ENCODE data around the gene COBL. TPM values are rescaled to one million over a fixed set of nuclear protein-coding genes. Genes with fewer than 3 reads are reported as not detected.

COBL gene
- total RNA-seq, 4 donors from 2014 or later: 14.3 to 19.3 (median 15.9) TPM

DNA sequence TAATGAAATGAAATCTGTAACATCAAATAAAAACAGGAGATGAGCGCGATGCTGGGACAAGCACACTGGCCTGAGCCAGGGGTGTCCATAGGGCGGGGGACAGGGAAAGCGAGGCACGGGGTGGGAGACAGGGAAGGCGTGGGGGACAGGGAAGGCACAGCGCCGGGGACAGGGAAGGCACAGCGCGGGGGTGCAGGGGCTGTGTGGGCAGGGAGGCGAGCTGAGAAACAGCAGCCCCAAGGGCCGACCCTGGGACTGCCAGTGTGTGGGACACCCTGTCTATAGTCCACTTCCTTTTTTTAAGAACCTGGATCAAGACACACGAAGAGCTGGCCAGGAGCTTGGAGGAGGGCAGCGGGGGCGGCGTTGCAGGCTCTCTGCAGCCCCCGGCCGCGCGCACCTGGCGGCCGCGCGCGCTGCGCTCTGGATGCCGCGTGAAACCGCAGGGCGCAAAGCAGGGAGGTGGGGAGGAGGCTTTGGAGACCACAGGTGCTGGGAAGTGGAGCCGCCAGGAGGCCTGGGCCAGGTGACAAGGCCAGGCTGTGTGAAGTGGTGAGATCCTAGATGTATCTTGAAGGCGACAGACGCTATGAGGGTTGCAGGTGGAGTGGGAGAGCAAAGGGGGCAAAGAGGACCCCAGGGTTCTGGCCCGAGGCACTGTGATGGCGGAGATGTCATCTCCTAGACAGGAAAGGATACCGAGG lies 157.7 kb downstream of the COBL start:
- Histone ChIP-seq H3K27me3 (no peaks in the 10 kb centered on the region), H3K4me1 (no peaks in the 10 kb centered on the region), H3K4me3 (replicated peaks in 1 of 3) (no peak overlapping the region), H3K27ac (no peak overlapping the region), H3K36me3 (no peaks in the 10 kb centered on the region), H3K9me3 (no peaks in the 10 kb centered on the region)
- no peak for TF ChIP-seq POLR2A (IDR thresholded peaks at IDR 0.05)
- TF ChIP-seq, protein P1, sequence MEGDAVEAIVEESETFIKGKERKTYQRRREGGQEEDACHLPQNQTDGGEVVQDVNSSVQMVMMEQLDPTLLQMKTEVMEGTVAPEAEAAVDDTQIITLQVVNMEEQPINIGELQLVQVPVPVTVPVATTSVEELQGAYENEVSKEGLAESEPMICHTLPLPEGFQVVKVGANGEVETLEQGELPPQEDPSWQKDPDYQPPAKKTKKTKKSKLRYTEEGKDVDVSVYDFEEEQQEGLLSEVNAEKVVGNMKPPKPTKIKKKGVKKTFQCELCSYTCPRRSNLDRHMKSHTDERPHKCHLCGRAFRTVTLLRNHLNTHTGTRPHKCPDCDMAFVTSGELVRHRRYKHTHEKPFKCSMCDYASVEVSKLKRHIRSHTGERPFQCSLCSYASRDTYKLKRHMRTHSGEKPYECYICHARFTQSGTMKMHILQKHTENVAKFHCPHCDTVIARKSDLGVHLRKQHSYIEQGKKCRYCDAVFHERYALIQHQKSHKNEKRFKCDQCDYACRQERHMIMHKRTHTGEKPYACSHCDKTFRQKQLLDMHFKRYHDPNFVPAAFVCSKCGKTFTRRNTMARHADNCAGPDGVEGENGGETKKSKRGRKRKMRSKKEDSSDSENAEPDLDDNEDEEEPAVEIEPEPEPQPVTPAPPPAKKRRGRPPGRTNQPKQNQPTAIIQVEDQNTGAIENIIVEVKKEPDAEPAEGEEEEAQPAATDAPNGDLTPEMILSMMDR (IDR thresholded peaks at IDR 0.05): no peak
- intact Hi-C loops (cut with DNase I): loop anchor here (10.0 kb wide), 2 partner anchors 684 to 1064 kb away; partner anchors contain the start of gene ZPBP
- 60 to 63% methylated on average over 34 to 35 of the region's 36 CpGs for WGBS, 2 donors
- DNase-seq: no peak

DNA sequence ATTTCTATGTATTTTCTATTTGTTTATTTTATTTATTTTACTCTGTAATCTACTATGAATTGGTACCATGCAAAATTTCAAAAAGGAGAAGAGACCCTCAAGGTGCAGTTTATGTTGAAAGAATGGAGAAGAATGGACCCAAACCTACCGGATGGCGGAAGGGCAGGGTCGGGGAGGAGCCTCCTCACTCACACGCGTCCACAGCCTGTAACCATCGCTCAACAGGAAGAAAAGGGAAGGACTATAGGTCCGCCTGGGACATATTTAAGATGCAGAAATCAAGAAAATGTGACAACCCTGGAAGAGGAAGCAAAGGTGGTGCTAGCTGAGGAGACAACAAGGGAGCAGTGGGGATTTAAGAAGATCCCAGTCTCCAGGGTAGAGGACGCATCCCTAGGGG lies 158.4 kb downstream of the COBL start:
- DNase-seq: no peak
- Histone ChIP-seq H3K4me3 (replicated peaks in 1 of 3) (no peak overlapping the region), H3K9me3 (no peaks in the 10 kb centered on the region), H3K4me1 (no peaks in the 10 kb centered on the region), H3K27ac (no peak overlapping the region), H3K27me3 (no peaks in the 10 kb centered on the region), H3K36me3 (no peaks in the 10 kb centered on the region)
- WGBS, 2 donors: 62 to 67% methylated on average over 8 of the region's 8 CpGs
- TF ChIP-seq, protein P1 (IDR thresholded peaks at IDR 0.05): no peak
- TF ChIP-seq POLR2A (IDR thresholded peaks at IDR 0.05): no peak
- intact Hi-C loops (cut with DNase I): loop anchor here (10.0 kb wide), 2 partner anchors 683 to 1063 kb away; partner anchors contain the start of gene ZPBP

DNA sequence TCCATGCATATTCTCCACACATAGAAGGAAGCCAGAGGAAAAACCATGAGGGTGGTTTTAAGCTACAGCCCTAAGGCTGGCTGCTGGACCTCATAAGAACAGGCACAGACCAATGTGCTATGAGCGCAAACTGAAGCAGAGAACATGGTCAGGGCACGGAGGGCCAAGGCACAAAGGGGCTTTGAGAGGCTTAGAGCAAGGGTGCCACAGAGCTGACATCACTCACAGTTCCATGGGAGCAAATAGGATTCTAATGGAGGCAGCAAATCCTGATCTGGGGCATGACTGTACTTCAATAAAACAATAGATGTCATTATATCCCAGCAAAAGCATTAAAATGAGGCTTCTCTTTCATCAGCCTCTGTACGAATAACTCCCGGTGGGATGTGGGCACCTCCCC lies 162.4 kb downstream of the COBL start:
- no peak for TF ChIP-seq POLR2A (IDR thresholded peaks at IDR 0.05)
- TF ChIP-seq, protein P1 (IDR thresholded peaks at IDR 0.05): no peak
- 86 to 89% methylated on average over 4 of the region's 4 CpGs for WGBS, 2 donors
- no peak overlapping the region for H3K27ac ChIP-seq

DNA sequence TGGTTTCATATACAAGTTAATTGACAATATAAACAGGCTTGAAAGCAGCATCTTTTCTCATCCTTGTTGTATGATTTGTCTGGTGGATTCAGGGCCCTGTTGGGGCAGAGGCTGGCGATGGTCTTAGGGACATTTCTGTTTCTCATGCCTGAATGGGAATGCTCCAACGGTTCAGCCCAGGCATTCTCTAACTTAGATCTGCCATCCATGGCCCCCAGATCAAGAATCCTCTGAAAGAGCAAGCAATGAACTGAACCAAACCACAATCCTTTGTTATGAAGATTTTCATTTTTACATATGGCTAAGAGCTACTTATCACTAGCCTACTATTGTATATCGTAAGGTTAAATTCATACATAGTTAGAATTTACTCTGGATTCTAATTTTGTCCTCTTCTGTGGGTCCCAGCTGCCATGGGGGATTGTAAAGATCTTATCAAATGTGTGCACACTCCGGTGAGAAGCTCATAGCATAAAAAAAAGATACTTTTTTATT lies 163.9 kb downstream of the COBL start:
- no peak for TF ChIP-seq POLR2A (IDR thresholded peaks at IDR 0.05)
- TF ChIP-seq, protein P1 (IDR thresholded peaks at IDR 0.05): no peak
- 75 to 79% methylated on average over 4 of the region's 4 CpGs for WGBS, 2 donors
- Histone ChIP-seq H3K27me3 (no peaks in the 10 kb centered on the region), H3K27ac (no peak overlapping the region), H3K4me3 (replicated peaks in 1 of 3) (no peak overlapping the region), H3K9me3 (no peaks in the 10 kb centered on the region), H3K4me1 (no peaks in the 10 kb centered on the region), H3K36me3 (no peaks in the 10 kb centered on the region)
- intact Hi-C loops (cut with DNase I): loop anchor here (10.0 kb wide), 2 partner anchors 678 to 1058 kb away; partner anchors contain the start of gene ZPBP
- no peak for DNase-seq

More for the DNA sequence above, 162.4 kb downstream of the COBL start:
- H3K27me3 ChIP-seq: no peaks in the 10 kb centered on the region
- no peaks in the 10 kb centered on the region for H3K36me3 ChIP-seq
- no peak overlapping the region for H3K4me3 ChIP-seq (replicated peaks in 1 of 3)
- no peak for DNase-seq
- intact Hi-C loops (cut with DNase I): loop anchor here (10.0 kb wide), 2 partner anchors 679 to 1059 kb away; partner anchors contain the start of gene ZPBP
- H3K4me1 ChIP-seq: no peaks in the 10 kb centered on the region
- no peaks in the 10 kb centered on the region for H3K9me3 ChIP-seq

DNA sequence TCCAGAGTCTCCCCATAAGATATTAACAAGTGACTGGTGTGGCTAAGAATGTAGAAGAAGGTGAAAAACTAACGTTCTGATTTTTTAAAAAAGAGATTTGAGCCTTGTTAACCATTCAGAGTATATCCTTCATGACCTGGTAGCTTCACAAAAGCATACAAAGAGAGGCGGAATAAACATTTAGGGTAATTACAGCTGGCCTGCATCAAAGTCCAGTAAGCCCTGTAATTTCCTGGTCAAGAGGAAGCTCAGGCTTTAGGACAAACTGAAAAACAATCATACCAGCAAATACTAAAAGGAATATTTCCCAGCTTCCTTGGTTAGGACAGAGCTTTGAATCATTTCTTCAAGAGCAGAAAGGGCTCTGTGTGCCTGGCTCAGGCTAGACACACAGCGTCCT lies 165.2 kb downstream of the COBL start:
- Histone ChIP-seq H3K27me3 (no peaks in the 10 kb centered on the region), H3K4me1 (no peaks in the 10 kb centered on the region), H3K27ac (no peak overlapping the region), H3K36me3 (no peaks in the 10 kb centered on the region), H3K4me3 (replicated peaks in 1 of 3) (no peak overlapping the region), H3K9me3 (no peaks in the 10 kb centered on the region)
- no peak for DNase-seq
- intact Hi-C loops (cut with DNase I): loop anchor here (10.0 kb wide), 2 partner anchors 677 to 1057 kb away; partner anchors contain the start of gene ZPBP
- WGBS, 2 donors: 72 to 74% methylated on average over 3 of the region's 3 CpGs
- no peak for TF ChIP-seq POLR2A (IDR thresholded peaks at IDR 0.05)
- TF ChIP-seq, protein P1 (IDR thresholded peaks at IDR 0.05): no peak
